ENCODE measurements around the gene CXCL3. TPM values are rescaled to one million over a fixed set of nuclear protein-coding genes. Genes with fewer than 3 reads are reported as not detected.

Gene CXCL3
- total and polyA plus RNA-seq, 2 experiments from 2014 or later: 3.6 to 19.5 TPM

DNA sequence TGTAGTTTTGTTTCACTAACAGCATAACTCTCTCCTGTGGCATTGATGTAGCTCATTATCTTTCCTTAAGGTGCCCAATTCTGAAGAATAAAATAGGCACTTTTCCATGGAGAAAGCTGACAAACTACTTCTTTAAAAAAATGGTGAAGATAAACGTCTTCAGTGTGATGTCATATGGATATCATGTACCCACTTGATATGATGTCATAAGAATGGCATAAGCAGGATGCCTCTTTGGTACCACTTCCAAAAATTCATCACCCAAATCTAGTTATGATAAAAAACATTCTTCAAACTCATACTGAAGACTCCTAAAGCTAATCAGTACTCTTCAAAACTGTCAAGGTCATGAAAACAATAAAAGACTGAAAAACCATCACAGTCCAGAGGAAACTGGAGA, 2.9 kb upstream of the CXCL3 start:
- no peaks in the 10 kb centered on the region for H4K20me1 ChIP-seq (replicated peaks; ENCODE audit: insufficient read depth)
- H3K27ac Mint-ChIP-seq: no peak overlapping the region
- H3K4me3 Mint-ChIP-seq: no peak overlapping the region
- TF ChIP-seq CREB1 (CRISPR knock-in tag; IDR thresholded peaks at IDR 0.05; ENCODE audit: low read depth) (no peak), NANOG (IDR thresholded peaks at IDR 0.05; ENCODE audit: borderline replicate concordance) (no peak), ZNF331 (CRISPR knock-in tag; IDR thresholded peaks at IDR 0.05; ENCODE audit: low read depth) (no peak), EZH2phosphoT487 (IDR thresholded peaks at IDR 0.05; ENCODE audit: unreplicated experiment) (no peak), STAT1 (IDR thresholded peaks at IDR 0.05; ENCODE audit: unreplicated experiment) (no peak), JUNB (IDR thresholded peaks at IDR 0.05; ENCODE audit: unreplicated experiment) (no peak), ZNF114 (CRISPR knock-in tag; IDR thresholded peaks at IDR 0.05) (no peak), EZH2 (IDR thresholded peaks at IDR 0.05; ENCODE audit: low read depth, unreplicated experiment) (no peak), POLR2AphosphoS5 (IDR thresholded peaks at IDR 0.05; ENCODE audit: low read depth) (no peak)
- TF ChIP-seq, protein P1, sequence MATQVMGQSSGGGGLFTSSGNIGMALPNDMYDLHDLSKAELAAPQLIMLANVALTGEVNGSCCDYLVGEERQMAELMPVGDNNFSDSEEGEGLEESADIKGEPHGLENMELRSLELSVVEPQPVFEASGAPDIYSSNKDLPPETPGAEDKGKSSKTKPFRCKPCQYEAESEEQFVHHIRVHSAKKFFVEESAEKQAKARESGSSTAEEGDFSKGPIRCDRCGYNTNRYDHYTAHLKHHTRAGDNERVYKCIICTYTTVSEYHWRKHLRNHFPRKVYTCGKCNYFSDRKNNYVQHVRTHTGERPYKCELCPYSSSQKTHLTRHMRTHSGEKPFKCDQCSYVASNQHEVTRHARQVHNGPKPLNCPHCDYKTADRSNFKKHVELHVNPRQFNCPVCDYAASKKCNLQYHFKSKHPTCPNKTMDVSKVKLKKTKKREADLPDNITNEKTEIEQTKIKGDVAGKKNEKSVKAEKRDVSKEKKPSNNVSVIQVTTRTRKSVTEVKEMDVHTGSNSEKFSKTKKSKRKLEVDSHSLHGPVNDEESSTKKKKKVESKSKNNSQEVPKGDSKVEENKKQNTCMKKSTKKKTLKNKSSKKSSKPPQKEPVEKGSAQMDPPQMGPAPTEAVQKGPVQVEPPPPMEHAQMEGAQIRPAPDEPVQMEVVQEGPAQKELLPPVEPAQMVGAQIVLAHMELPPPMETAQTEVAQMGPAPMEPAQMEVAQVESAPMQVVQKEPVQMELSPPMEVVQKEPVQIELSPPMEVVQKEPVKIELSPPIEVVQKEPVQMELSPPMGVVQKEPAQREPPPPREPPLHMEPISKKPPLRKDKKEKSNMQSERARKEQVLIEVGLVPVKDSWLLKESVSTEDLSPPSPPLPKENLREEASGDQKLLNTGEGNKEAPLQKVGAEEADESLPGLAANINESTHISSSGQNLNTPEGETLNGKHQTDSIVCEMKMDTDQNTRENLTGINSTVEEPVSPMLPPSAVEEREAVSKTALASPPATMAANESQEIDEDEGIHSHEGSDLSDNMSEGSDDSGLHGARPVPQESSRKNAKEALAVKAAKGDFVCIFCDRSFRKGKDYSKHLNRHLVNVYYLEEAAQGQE (IDR thresholded peaks at IDR 0.05; ENCODE audit: unreplicated experiment): no peak
- TF ChIP-seq, protein P2, sequence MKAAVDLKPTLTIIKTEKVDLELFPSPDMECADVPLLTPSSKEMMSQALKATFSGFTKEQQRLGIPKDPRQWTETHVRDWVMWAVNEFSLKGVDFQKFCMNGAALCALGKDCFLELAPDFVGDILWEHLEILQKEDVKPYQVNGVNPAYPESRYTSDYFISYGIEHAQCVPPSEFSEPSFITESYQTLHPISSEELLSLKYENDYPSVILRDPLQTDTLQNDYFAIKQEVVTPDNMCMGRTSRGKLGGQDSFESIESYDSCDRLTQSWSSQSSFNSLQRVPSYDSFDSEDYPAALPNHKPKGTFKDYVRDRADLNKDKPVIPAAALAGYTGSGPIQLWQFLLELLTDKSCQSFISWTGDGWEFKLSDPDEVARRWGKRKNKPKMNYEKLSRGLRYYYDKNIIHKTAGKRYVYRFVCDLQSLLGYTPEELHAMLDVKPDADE (IDR thresholded peaks at IDR 0.05): no peak
- TF ChIP-seq, protein P3, sequence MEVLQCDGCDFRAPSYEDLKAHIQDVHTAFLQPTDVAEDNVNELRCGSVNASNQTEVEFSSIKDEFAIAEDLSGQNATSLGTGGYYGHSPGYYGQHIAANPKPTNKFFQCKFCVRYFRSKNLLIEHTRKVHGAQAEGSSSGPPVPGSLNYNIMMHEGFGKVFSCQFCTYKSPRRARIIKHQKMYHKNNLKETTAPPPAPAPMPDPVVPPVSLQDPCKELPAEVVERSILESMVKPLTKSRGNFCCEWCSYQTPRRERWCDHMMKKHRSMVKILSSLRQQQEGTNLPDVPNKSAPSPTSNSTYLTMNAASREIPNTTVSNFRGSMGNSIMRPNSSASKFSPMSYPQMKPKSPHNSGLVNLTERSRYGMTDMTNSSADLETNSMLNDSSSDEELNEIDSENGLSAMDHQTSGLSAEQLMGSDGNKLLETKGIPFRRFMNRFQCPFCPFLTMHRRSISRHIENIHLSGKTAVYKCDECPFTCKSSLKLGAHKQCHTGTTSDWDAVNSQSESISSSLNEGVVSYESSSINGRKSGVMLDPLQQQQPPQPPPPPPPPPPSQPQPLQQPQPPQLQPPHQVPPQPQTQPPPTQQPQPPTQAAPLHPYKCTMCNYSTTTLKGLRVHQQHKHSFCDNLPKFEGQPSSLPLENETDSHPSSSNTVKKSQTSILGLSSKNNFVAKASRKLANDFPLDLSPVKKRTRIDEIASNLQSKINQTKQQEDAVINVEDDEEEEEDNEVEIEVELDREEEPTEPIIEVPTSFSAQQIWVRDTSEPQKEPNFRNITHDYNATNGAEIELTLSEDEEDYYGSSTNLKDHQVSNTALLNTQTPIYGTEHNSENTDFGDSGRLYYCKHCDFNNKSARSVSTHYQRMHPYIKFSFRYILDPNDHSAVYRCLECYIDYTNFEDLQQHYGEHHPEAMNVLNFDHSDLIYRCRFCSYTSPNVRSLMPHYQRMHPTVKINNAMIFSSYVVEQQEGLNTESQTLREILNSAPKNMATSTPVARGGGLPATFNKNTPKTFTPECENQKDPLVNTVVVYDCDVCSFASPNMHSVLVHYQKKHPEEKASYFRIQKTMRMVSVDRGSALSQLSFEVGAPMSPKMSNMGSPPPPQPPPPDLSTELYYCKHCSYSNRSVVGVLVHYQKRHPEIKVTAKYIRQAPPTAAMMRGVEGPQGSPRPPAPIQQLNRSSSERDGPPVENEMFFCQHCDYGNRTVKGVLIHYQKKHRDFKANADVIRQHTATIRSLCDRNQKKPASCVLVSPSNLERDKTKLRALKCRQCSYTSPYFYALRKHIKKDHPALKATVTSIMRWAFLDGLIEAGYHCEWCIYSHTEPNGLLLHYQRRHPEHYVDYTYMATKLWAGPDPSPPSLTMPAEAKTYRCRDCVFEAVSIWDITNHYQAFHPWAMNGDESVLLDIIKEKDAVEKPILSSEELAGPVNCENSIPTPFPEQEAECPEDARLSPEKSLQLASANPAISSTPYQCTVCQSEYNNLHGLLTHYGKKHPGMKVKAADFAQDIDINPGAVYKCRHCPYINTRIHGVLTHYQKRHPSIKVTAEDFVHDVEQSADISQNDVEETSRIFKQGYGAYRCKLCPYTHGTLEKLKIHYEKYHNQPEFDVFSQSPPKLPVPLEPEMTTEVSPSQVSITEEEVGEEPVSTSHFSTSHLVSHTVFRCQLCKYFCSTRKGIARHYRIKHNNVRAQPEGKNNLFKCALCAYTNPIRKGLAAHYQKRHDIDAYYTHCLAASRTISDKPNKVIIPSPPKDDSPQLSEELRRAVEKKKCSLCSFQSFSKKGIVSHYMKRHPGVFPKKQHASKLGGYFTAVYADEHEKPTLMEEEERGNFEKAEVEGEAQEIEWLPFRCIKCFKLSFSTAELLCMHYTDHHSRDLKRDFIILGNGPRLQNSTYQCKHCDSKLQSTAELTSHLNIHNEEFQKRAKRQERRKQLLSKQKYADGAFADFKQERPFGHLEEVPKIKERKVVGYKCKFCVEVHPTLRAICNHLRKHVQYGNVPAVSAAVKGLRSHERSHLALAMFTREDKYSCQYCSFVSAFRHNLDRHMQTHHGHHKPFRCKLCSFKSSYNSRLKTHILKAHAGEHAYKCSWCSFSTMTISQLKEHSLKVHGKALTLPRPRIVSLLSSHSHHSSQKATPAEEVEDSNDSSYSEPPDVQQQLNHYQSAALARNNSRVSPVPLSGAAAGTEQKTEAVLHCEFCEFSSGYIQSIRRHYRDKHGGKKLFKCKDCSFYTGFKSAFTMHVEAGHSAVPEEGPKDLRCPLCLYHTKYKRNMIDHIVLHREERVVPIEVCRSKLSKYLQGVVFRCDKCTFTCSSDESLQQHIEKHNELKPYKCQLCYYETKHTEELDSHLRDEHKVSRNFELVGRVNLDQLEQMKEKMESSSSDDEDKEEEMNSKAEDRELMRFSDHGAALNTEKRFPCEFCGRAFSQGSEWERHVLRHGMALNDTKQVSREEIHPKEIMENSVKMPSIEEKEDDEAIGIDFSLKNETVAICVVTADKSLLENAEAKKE (CRISPR knock-in tag; IDR thresholded peaks at IDR 0.05): no peak
- TF ChIP-seq, protein P4, sequence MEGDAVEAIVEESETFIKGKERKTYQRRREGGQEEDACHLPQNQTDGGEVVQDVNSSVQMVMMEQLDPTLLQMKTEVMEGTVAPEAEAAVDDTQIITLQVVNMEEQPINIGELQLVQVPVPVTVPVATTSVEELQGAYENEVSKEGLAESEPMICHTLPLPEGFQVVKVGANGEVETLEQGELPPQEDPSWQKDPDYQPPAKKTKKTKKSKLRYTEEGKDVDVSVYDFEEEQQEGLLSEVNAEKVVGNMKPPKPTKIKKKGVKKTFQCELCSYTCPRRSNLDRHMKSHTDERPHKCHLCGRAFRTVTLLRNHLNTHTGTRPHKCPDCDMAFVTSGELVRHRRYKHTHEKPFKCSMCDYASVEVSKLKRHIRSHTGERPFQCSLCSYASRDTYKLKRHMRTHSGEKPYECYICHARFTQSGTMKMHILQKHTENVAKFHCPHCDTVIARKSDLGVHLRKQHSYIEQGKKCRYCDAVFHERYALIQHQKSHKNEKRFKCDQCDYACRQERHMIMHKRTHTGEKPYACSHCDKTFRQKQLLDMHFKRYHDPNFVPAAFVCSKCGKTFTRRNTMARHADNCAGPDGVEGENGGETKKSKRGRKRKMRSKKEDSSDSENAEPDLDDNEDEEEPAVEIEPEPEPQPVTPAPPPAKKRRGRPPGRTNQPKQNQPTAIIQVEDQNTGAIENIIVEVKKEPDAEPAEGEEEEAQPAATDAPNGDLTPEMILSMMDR (conservative IDR thresholded peaks at IDR 0.05; ENCODE audit: low read depth in 2 of 2): no peak
- H3K4me3 ChIP-seq: no peak overlapping the region
- no peak overlapping the region for H2AFZ ChIP-seq
- ATAC-seq (no peak), DNase-seq (ENCODE audit: low spot score) (no peak)
- no peaks in the 10 kb centered on the region for H3K9me2 ChIP-seq (ENCODE audit: insufficient read depth)
- H3K79me2 ChIP-seq (replicated peaks; ENCODE audit: insufficient read depth): no peaks in the 10 kb centered on the region
- H3K36me3 Mint-ChIP-seq (ENCODE audit: low read depth): no peaks in the 10 kb centered on the region; the same call in 2 of the 3 replicates
- peaks cover 34% of the 10 kb centered on the region for H3K4me1 Mint-ChIP-seq
- H3K4me2 ChIP-seq: no peak overlapping the region
- H3K4me1 ChIP-seq (ENCODE audit: insufficient read depth): peaks cover 23% of the 10 kb centered on the region
- H3K27me3 ChIP-seq (ENCODE audit: insufficient read depth): no peaks in the 10 kb centered on the region
- peaks cover under 1% of the 10 kb centered on the region; the same call in 1 of the 3 replicates for H3K9me3 Mint-ChIP-seq
- H3K27ac ChIP-seq (ENCODE audit: low read depth): no peak overlapping the region
- peaks cover 2% of the 10 kb centered on the region for H3K27me3 Mint-ChIP-seq (ENCODE audit: insufficient read depth, low read depth, poor library complexity)
- no peaks in the 10 kb centered on the region for H3K36me3 ChIP-seq (ENCODE audit: insufficient read depth)
- no peaks in the 10 kb centered on the region for H3F3A ChIP-seq (replicated peaks; ENCODE audit: low read depth)

All from GM23338 (cell line).